Stimulated activated CD8-positive, alpha-beta memory T cell treated with anti-CD3 and anti-CD28 coated beads, Interleukin-12 subunit alpha, Interleukin-12 subunit beta, amount 100 ng/mL, for 24 hours (primary cell): Measurements from ENCODE around the gene DOP1A.

Experiments
- DNase-seq: peaks from one replicate; pipeline ENCODE4 v3.0.0-alpha.2; 2020; ENCODE audit errors: extremely low read depth

DOP1A gene

GRCh38 chr6:83071707-83072106, 4.2 kb downstream of the DOP1A start:
- no peak for DNase-seq

- no peak for DNase-seq
Observed at GRCh38 chr6:83072726-83073125, 5.3 kb downstream of the DOP1A start.

- no peak for DNase-seq
Observed at GRCh38 chr6:83073615-83074014, 6.1 kb downstream of the DOP1A start.

DNA sequence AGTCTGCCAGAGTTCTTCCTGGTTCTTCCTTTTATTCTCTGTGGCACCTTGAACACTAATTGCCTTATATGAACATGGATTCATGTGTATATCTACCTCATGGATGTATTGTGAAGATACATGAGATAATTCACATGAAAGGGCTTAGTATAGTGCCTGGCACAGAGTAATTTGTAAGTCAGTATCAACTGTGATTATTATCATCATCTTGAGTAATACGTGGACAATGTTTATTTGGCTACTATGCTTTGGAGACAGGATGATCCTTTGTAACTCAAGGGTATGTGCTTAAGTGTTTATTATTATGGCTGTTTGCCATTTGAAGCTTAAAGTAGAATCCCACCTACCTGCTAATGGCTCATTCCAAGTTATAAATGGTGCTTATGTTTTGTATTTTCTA, 16.0 kb downstream of the DOP1A start:
- no peak for DNase-seq

DNA sequence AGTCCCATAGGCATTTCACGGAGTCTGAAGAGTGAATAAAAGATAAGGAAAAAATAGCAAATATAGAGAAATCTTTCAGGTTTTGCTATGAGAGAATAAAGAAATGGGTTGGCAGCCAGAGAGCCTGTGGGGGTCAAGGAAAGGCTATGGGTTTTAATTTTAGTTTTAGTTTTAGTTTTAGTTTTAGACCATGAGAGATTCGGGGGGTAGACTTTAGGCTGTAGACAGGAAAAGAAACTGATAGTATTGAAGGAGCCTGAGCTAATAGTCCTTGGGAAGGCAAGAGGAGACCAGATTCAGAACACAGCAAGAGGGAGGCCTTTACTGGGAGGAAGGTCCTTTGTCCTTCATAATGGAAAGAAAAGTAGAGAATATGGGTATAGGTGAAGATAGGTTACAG, 19.3 kb downstream of the DOP1A start:
- no peak for DNase-seq

- DNase-seq: no peak
Observed at GRCh38 chr6:83092756-83093399, 25.4 kb downstream of the DOP1A start.

DNA sequence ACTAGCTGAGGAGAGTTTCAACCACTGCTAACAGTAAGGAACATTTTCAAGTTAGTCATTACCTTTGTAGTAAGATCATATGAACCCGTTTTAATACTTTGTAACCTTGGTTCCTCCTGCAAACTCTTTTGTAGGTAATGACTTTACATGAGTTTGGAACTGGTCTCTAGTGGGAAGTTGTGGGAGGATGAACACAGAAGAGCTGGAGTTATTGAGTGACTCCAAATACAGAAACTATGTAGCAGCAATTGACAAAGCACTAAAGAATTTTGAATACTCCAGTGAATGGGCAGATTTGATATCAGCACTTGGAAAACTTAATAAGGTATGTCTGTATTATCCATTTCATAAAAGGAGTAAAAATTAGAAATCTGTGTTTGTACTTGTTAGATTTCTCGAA, 29.3 kb downstream of the DOP1A start:
- DNase-seq: no peak

- DNase-seq: no peak
Observed at GRCh38 chr6:83097204-83097603, 29.7 kb downstream of the DOP1A start.

- DNase-seq: no peak
Observed at GRCh38 chr6:83097675-83098074, 30.2 kb downstream of the DOP1A start.

DNA sequence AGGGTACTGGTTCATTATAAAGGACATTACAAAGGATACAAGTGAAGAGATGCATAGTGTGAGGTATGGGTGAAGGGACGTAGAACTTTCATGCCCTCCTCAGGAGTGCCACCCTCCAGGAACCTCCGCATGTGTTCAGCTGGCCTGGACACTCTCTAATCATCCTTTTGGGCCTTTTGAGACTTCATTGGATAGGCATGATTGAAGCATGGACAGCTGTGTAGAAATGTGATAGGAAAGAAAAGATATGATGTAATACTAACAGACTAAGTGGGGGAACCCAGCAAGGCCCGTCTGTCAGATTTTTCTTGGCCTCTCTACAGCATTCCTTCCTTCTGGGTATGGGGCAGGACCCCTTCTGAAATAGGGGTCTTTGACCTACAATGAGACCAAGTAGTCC, 31.1 kb downstream of the DOP1A start:
- no peak for DNase-seq

DNA sequence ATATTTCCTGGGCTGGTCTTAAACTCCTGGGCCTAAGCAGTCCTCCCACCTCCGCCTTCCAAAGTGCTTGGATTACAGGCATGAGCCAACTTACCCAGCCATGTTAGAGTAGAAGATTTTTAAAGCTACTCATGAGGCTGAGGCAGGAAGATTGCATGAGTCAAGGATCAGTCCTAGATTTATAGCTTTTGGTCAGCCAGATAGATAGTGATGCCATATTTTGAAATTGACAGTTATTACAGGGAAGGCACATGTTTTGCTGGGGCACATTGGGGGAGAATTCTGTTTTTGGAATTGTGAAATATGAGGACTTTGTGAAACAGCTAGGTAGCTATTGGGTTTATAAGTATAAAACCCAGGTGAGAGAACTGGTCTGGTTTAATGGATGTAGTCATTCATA, 40.9 kb downstream of the DOP1A start:
- DNase-seq: no peak

DNA sequence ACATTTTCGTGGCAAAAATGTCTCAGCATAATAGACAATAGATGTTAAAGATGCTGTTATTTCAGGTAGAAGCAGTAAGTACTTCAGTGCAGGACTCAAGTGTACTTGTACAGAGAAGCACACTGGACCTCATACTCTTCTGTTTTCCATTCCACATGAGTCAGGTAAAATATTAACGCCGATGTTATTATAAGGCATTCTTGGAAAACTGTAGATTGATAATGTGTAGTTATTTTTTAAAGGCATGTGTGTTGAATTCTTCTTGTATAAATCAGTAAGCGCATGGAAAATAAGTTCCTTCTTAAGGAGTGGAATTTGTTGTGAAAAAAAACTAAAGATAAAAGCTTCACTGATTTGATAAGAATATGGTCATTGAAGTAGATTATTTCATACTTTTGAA, 45.8 kb downstream of the DOP1A start:
- DNase-seq: no peak

DNA sequence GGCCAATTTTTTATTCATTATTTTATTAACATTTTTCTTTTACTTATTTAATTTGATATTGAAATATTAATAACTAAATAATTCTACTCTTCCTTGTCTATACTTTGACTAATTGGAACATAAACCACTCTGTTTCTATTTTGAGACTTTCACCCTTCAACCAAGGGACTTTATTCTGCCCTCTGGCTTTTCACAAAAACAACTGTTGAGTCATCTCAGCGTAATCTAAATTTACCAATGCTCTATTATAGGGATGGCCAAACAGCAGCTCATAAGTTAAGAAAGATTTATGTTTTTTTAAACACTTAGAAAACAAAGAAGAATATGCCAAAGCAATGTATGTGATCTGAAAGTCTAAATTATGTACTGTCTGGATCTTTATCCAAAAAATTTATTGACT, 46.7 kb downstream of the DOP1A start:
- DNase-seq: no peak

DNA sequence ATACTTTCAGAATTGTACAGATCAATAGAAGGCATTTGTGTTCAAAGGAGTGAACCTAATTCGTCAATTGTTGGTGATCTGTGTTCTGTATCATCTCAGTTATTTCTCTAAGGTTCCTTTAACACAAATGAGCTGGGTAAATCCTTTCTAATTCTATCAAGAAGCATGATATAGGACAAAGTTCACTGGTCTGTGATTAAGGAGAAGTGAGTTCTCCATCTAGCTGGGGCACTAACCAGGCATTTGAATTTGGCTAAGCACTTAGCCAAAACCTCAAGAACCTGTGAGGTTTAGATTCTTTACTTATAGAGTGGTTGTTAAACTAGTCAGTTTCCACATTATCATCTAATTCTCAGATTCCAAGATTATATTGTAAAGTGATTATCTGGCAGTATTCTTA, 50.3 kb downstream of the DOP1A start:
- DNase-seq: no peak

DNA sequence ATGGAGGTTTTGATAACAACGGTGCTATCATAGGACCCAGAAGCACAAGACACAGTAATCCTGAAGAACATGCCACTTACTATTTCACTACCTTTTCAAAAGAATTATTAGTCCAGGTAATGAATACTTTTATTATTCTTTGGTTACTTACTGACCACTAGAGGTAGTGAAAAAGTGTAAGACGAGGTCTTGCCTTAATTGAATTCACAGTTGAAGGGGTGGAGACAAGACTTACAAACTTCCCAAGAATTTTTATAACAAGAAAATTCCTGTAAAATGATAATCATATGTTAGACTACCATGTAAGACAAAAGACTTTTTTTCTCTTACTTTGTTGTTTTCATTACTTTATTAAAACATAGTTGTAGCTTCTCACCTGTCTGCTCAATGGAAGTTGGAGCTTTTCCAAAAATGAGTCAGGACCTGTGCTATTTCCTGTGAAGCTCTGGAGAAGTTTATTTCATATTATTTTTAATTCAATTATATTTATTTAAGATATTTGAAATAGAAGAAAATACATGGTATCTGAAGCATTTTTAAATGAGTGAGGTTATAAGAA, 52.4 kb downstream of the DOP1A start:
- no peak for DNase-seq

DNA sequence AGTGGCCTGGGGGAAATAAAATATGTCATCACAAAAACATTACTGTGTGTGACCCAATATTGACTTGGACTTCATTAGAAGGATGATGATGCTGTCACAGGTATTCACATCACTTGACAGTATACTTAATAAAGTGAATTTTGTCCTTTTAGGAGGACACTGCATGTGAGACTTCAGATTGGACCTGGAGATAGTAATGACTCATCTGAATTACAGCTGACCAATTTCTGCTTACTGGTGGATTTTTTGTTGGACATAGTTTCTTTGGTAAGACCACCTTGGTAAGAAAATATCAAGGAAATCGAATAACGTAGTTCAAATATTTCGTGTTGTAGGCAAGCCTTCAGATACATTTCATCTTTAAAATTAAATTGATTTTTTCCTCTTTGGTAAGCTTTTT, 57.1 kb downstream of the DOP1A start:
- DNase-seq: no peak

- DNase-seq: no peak
Observed at GRCh38 chr6:83125425-83125824, 58.0 kb downstream of the DOP1A start.

- DNase-seq: no peak
Observed at GRCh38 chr6:83126223-83126622, 58.8 kb downstream of the DOP1A start.

DNA sequence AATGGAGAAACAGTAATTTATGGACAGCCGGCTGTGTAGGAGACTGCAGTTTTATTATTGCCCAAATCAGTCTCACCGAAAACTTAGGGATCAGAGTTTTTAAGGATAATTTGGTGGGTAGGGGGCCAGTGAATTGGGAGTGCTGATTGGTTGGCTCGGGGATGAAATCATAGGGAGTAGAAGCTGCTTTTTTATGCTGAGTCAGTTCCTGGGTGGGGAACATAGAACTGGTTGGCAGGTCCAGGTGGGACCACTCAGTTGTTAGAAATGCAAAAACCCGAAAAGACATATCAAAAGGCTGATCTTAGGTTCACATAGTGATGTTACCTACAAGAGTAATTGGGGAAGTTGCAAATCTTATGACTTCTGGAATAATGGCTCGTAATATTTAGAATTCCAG, 59.3 kb downstream of the DOP1A start:
- no peak for DNase-seq

GRCh38 chr6:83127258-83127657, 59.8 kb downstream of the DOP1A start:
- DNase-seq: no peak

DNA sequence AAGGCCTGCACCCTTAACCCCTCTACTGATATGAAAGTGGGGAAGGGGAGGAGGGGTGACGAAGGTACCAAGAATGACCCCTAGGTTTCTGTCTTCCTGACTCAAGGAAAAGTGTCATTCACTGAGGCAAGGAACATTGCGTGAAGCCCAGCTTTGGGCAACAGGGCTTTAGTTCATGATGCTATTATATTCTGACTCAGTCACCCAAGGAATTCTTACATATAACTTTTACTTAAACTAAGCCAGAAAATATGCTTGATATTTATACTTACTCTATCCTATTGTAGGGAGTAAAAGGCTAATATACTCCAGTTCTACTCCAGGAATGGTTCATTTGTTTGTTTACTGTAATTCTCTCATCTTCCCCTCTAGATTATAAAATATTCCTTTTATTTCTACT, 60.5 kb downstream of the DOP1A start:
- no peak for DNase-seq

- DNase-seq: no peak
Observed at GRCh38 chr6:83132121-83132520, 64.7 kb downstream of the DOP1A start.

- DNase-seq: no peak
Observed at GRCh38 chr6:83138118-83138722, 70.7 kb downstream of the DOP1A start.

- no peak for DNase-seq
Observed at GRCh38 chr6:83138758-83139157, 71.3 kb downstream of the DOP1A start.
